SK-N-SH (cell line): ENCODE data around the gene VPS51. TPM values are rescaled to one million over a fixed set of nuclear protein-coding genes. Genes with fewer than 3 reads are reported as not detected.

ENCODE experiments used
- CTCF ChIA-PET: fragments of 300-600, 350-600 bp; formaldehyde crosslinking; extraction: SDS; loops from one replicate; lab custom pipeline; 2021; lab: Yijun Ruan, JAX
- POLR2A ChIA-PET: fragments of 350-600 bp; sonication (Branson Sonifier 250); formaldehyde crosslinking; extraction: SDS; loops from one replicate; lab custom pipeline; 2020; ENCODE audit warnings: antibody characterized with exemption, inconsistent platforms; lab: Yijun Ruan, JAX
- DNase-seq: peaks from one replicate; pipeline ENCODE4 v3.0.0; 2012
- H2AFZ ChIP-seq: fragments of 200-600 bp; sonication (generic); 2 replicates; pipeline ENCODE4 v1.8.1; 2016; ENCODE audit warnings: antibody characterized with exemption, mild to moderate bottlenecking, low read depth
- H3F3A ChIP-seq: fragments of 200-600 bp; sonication (generic); replicated peaks from 2 replicates; pipeline ENCODE3; 2016; ENCODE audit warnings: antibody characterized with exemption, mild to moderate bottlenecking; ENCODE audit not compliant: insufficient read depth
- H3K27ac ChIP-seq, 2 experiments: fragments of 200-500 bp in 1 of 2; fragments of 200-600 bp in 1 of 2; sonication (Bioruptor generic) in 1 of 2; sonication (generic), shearing (Covaris generic) in 1 of 2; 2 replicates each; pipeline versions ENCODE4 v1.5.1 to v1.6.1; 2014 to 2016; ENCODE audit warnings: low read depth in 2 of 2, inconsistent platforms in 1 of 2, low read length in 1 of 2, mild to moderate bottlenecking in 1 of 2, mixed read lengths in 1 of 2
- H3K27me3 ChIP-seq: fragments of 200-600 bp; sonication (generic), shearing (Covaris generic); 2 replicates; pipeline ENCODE4 v1.6.1; 2016; ENCODE audit warnings: mixed run types; ENCODE audit not compliant: insufficient read depth
- H3K36me3 ChIP-seq, 2 experiments: fragments of 200-500 bp in 1 of 2; fragments of 200-600 bp in 1 of 2; sonication (Bioruptor generic) in 1 of 2; sonication (generic) in 1 of 2; replicated peaks in 1 of 2; 2 replicates each; pipeline versions ENCODE3 to v1.5.1; 2014 to 2016; ENCODE audit warnings: low read length in 1 of 2, mild to moderate bottlenecking in 1 of 2; ENCODE audit not compliant: insufficient read depth in 2 of 2, control insufficient read depth in 1 of 2
- H3K4me1 ChIP-seq, 2 experiments: fragments of 200-500 bp in 1 of 2; fragments of 200-600 bp in 1 of 2; sonication (Bioruptor generic) in 1 of 2; sonication (generic), shearing (Covaris generic) in 1 of 2; 2 replicates each; pipeline versions ENCODE4 v1.5.1 to v1.6.1; 2014 to 2016; ENCODE audit warnings: low read depth in 1 of 2, low read length in 1 of 2, mixed run types in 1 of 2; ENCODE audit not compliant: insufficient read depth in 2 of 2, control insufficient read depth in 1 of 2
- H3K4me2 ChIP-seq: fragments of 200-600 bp; sonication (generic), shearing (Covaris generic); 2 replicates; pipeline ENCODE4 v1.6.1; 2017; ENCODE audit warnings: mixed run types
- H3K4me3 ChIP-seq, 2 experiments: fragments of 200-500 bp in 1 of 2; fragments of 200-600 bp in 1 of 2; sonication (Bioruptor generic) in 1 of 2; sonication (generic), shearing (Covaris generic) in 1 of 2; 2 replicates each; pipeline versions ENCODE4 v1.5.1 to v1.8.1; 2014 to 2016; ENCODE audit warnings: low read depth in 2 of 2, inconsistent platforms in 1 of 2, low read length in 1 of 2, mild to moderate bottlenecking in 1 of 2, mixed read lengths in 1 of 2, moderate library complexity in 1 of 2
- H3K79me2 ChIP-seq: fragments of 200-600 bp; sonication (generic); 2 replicates; pipeline ENCODE4 v1.8.1; 2017; ENCODE audit warnings: mild to moderate bottlenecking; ENCODE audit not compliant: insufficient read depth
- H3K9ac ChIP-seq: fragments of 200-600 bp; sonication (generic); 2 replicates; pipeline ENCODE4 v1.6.1; 2017; ENCODE audit warnings: mixed run types
- H3K9me2 ChIP-seq: fragments of 200-600 bp; sonication (generic); 2 replicates; pipeline ENCODE4 v1.6.1; 2017; ENCODE audit warnings: mixed run types
- H3K9me3 ChIP-seq: fragments of 200-600 bp; sonication (generic); 2 replicates; pipeline ENCODE4 v1.6.1; 2017; ENCODE audit warnings: mixed run types, mild to moderate bottlenecking, moderate library complexity
- H4K20me1 ChIP-seq: fragments of 200-600 bp; sonication (generic); 2 replicates; pipeline ENCODE4 v1.6.1; 2017; ENCODE audit warnings: mild to moderate bottlenecking, mixed run types; ENCODE audit not compliant: insufficient read depth
- ELF1 ChIP-seq: IDR thresholded peaks from 2 replicates; pipeline ENCODE4 v1.4.0; 2012
- EP300 ChIP-seq, 2 experiments: IDR thresholded peaks; 2 replicates each; pipeline versions ENCODE4 v1.4.0 to v1.6.1; 2012; ENCODE audit warnings: borderline replicate concordance in 1 of 2, low read depth in 1 of 2, low read length in 1 of 2
- FOXM1 ChIP-seq: IDR thresholded peaks from 2 replicates; pipeline ENCODE4 v1.4.0; 2012; ENCODE audit warnings: low read depth, mild to moderate bottlenecking
- GABPA ChIP-seq: IDR thresholded peaks from 2 replicates; pipeline ENCODE4 v1.4.0; 2012; ENCODE audit warnings: low read depth, mild to moderate bottlenecking
- GATA2 ChIP-seq: sonication (generic); formaldehyde crosslinking; IDR thresholded peaks from 2 replicates; pipeline ENCODE4 v1.5.0; 2020; ENCODE audit warnings: mild to moderate bottlenecking, missing genetic modification reagents
- JUND ChIP-seq: IDR thresholded peaks from 2 replicates; pipeline ENCODE4 v1.4.0; 2012
- MEF2A ChIP-seq: IDR thresholded peaks from 2 replicates; pipeline ENCODE4 v1.4.0; 2012; ENCODE audit warnings: low read depth, borderline replicate concordance
- MXI1 ChIP-seq: IDR thresholded peaks from 2 replicates; pipeline ENCODE4 v1.6.1; 2012; ENCODE audit warnings: mild to moderate bottlenecking, low read depth, low read length, improper control_type of control experiment
- POLR2AphosphoS5 ChIP-seq: IDR thresholded peaks from 2 replicates; pipeline ENCODE4 v1.6.1; 2012; ENCODE audit warnings: low read depth, low read length
- RAD21 ChIP-seq: IDR thresholded peaks from 2 replicates; pipeline ENCODE4 v1.6.1; 2012; ENCODE audit warnings: mild to moderate bottlenecking, low read length
- RXRA ChIP-seq: IDR thresholded peaks from 2 replicates; pipeline ENCODE4 v1.4.0; 2012; ENCODE audit warnings: low read depth, mild to moderate bottlenecking, borderline replicate concordance
- SIN3A ChIP-seq: IDR thresholded peaks from 2 replicates; pipeline ENCODE4 v1.6.1; 2012; ENCODE audit warnings: low read depth, mild to moderate bottlenecking, low read length, moderate library complexity, borderline replicate concordance
- SMC3 ChIP-seq: IDR thresholded peaks from 2 replicates; pipeline ENCODE4 v1.6.1; 2012; ENCODE audit warnings: low read depth, low read length, improper control_type of control experiment
- TCF12 ChIP-seq: IDR thresholded peaks from 2 replicates; pipeline ENCODE4 v1.4.0; 2012
- USF2 ChIP-seq: fragments of 150-350 bp; IDR thresholded peaks from 2 replicates; pipeline ENCODE4 v1.6.1; 2017; ENCODE audit warnings: antibody characterized with exemption, low read length, low read depth, borderline replicate concordance
- WGBS: methylation state at CpG from one replicate; pipeline ENCODE4 v1.1.6; 2017; ENCODE audit warnings: low lambda C conversion rate; 5-methylcytosine and 5-hydroxymethylcytosine counted together
- polyA plus RNA-seq, 3 experiments: library from polyadenylated mRNA; depleted of rRNA; stranded (reverse); fragments of >200 nt; gene quantifications; 2 replicates each; pipeline ENCODE4 v1.2.3, GENCODE V29; 2012
- TF ChIP-seq, protein P1 (sequence below): IDR thresholded peaks from 2 replicates; pipeline ENCODE4; 2012
- TF ChIP-seq, protein P2 (sequence below): IDR thresholded peaks from 2 replicates; pipeline ENCODE4 v1.4.0; 2012; ENCODE audit warnings: low read depth, borderline replicate concordance
- TF ChIP-seq, protein P3 (sequence below): IDR thresholded peaks from 2 replicates; pipeline ENCODE4 v1.4.0; 2012; ENCODE audit warnings: low read depth, borderline replicate concordance

VPS51 gene
- polyA plus RNA-seq, 1 of the 3 experiments (the other 2 are of a cell fraction) = 59.9 TPM

DNA sequence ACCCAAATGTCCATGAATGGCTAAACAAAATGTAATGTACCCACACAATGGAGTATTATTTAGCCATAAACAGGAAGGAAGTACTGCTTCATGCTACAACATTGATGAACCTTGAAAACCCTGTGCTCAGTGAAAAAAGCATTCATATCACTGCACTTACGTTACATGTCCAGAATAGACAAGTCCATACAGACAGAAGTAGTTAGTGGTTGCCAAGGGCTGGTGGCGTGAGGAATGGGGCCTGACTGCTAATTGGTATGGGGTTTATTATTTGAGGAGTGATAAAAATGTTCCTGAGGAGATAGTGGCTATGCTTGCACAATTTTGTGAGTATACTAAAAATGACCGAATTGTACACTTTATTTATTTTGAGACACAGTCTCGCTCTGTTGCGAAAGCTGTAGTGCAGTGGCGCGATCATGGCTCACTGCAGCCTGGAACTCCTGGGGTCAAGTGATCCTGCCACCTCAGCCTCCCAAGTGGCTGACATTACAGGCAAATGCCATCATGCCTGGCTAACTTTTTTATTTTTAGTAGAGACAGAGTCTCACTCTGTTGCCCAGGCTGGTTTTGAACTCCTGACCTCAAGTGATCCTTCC, 46.0 kb downstream of the VPS51 start (continued):
- TF ChIP-seq, protein P1, sequence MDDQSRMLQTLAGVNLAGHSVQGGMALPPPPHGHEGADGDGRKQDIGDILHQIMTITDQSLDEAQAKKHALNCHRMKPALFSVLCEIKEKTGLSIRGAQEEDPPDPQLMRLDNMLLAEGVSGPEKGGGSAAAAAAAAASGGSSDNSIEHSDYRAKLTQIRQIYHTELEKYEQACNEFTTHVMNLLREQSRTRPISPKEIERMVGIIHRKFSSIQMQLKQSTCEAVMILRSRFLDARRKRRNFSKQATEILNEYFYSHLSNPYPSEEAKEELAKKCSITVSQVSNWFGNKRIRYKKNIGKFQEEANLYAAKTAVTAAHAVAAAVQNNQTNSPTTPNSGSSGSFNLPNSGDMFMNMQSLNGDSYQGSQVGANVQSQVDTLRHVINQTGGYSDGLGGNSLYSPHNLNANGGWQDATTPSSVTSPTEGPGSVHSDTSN = no peak
- TF ChIP-seq RAD21 = no peak

DNA sequence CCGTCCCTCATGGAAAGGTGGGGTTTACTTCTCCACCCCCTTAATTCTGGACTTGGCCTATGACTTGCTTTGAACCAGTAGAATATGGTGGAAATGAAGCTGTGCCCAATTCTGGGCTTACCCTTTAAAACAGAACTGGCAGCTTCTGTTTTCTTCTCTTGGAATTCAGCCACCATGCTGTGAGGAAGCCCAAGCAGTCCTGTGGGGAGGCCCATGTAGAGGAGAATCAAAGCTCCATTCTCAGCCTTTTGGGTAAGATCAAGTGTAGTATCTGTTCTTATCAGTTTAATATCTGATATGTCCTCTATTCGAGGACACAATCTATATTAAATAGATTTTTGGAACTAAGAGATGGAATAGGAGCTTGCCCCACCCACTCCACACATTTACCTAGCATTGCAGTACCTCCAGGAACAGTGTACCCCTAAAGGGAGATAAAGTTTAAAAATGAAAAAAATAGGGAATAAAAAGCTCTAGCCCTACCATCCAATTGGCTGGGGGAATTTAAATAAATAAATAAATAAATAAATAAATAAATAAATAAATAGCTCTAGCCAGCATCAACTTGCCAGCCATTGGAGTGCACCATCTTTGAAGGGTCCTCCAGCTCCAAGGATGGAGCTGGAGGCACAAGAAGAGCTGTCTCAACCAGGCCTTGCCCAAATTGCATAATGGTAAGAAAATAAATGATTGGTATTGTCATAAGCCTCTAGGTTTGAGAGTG, 51.5 kb downstream of the VPS51 start:
- H2AFZ ChIP-seq = no peak overlapping the region
- H3K9ac ChIP-seq = no peak overlapping the region
- ChIA-PET CTCF (interaction anchor here (0.9 to 3.8 kb wide), 5 partner anchors 9 to 168 kb away, joined by 3 to 13 read pairs (median 4); no protein-coding TSS in a partner anchor), POLR2A (no interaction called here)
- no peaks in the 10 kb centered on the region for H4K20me1 ChIP-seq
- TF ChIP-seq RAD21 = no peak
- TF ChIP-seq ELF1 = no peak
- TF ChIP-seq, protein P2, sequence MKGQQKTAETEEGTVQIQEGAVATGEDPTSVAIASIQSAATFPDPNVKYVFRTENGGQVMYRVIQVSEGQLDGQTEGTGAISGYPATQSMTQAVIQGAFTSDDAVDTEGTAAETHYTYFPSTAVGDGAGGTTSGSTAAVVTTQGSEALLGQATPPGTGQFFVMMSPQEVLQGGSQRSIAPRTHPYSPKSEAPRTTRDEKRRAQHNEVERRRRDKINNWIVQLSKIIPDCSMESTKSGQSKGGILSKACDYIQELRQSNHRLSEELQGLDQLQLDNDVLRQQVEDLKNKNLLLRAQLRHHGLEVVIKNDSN = no peak
- no peak for TF ChIP-seq TCF12
- TF ChIP-seq, protein P3, sequence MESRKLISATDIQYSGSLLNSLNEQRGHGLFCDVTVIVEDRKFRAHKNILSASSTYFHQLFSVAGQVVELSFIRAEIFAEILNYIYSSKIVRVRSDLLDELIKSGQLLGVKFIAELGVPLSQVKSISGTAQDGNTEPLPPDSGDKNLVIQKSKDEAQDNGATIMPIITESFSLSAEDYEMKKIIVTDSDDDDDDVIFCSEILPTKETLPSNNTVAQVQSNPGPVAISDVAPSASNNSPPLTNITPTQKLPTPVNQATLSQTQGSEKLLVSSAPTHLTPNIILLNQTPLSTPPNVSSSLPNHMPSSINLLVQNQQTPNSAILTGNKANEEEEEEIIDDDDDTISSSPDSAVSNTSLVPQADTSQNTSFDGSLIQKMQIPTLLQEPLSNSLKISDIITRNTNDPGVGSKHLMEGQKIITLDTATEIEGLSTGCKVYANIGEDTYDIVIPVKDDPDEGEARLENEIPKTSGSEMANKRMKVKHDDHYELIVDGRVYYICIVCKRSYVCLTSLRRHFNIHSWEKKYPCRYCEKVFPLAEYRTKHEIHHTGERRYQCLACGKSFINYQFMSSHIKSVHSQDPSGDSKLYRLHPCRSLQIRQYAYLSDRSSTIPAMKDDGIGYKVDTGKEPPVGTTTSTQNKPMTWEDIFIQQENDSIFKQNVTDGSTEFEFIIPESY = no peak
- TF ChIP-seq POLR2AphosphoS5 = no peak
- no peak for TF ChIP-seq SMC3
- no peak for TF ChIP-seq FOXM1
- no peak for TF ChIP-seq JUND
- no peak for TF ChIP-seq GABPA
- TF ChIP-seq MEF2A = no peak
- TF ChIP-seq GATA2 (CRISPR knock-in tag) = no peak
- TF ChIP-seq MXI1 = no peak
- no peak for TF ChIP-seq USF2
- no peak for TF ChIP-seq EP300 (IDR thresholded peaks at IDR 0.05; ENCODE audit: borderline replicate concordance in 1 of 2, low read depth in 1 of 2, low read length in 1 of 2)
- no peak for TF ChIP-seq RXRA
- no peak for TF ChIP-seq SIN3A
- H3K4me1 ChIP-seq = peaks cover 11% of the 10 kb centered on the region in 2 experiments; a peak in 2 of 4 replicates
- no peak for DNase-seq
- no peaks in the 10 kb centered on the region for H3K9me2 ChIP-seq
- no peaks in the 10 kb centered on the region for H3K9me3 ChIP-seq
- no peak overlapping the region for H3K4me3 ChIP-seq
- H3K4me2 ChIP-seq = no peak overlapping the region
- no peak overlapping the region for H3K27ac ChIP-seq
- WGBS = 20% methylated on average over 2 of the region's 2 CpGs
- H3K79me2 ChIP-seq = no peaks in the 10 kb centered on the region
- no peaks in the 10 kb centered on the region for H3K36me3 ChIP-seq
- no peaks in the 10 kb centered on the region for H3K27me3 ChIP-seq
- H3F3A ChIP-seq = peaks cover 14% of the 10 kb centered on the region
